H1 (cell line): Measurements from ENCODE around the gene METTL6. TPM values are rescaled to one million over a fixed set of nuclear protein-coding genes. Genes with fewer than 3 reads are reported as not detected.

Experiments
- CTCF ChIA-PET: fragments of 300-600 bp; sonication (Branson Sonifier 250); formaldehyde crosslinking; loops from one replicate; lab custom pipeline; 2021; ENCODE audit not compliant: partially characterized antibody; lab: Charles Lee
- POLR2A ChIA-PET: fragments of 300-600 bp; sonication (Branson Sonifier 250); formaldehyde crosslinking; loops from one replicate; lab custom pipeline; 2021; ENCODE audit warnings: inconsistent platforms; ENCODE audit not compliant: partially characterized antibody; lab: Charles Lee
- DNase-seq, 2 experiments: peaks; one replicate each; pipeline versions ENCODE4 v3.0.0 to v3.0.0-alpha.2; 2010 to 2022; ENCODE audit warnings: low spot score in 2 of 2, low read depth in 1 of 2, mixed read lengths in 1 of 2
- FAIRE-seq: peaks from 2 replicates; lab custom pipeline; 2011; peaks lifted over from hg19 to GRCh38; lab: Jason Lieb, UNC
- H2AFZ ChIP-seq: 2 replicates; pipeline ENCODE4 v1.8.1; 2012; ENCODE audit warnings: low read length, inconsistent platforms
- H2AK5ac ChIP-seq: 2 replicates; pipeline ENCODE4 v1.6.1; 2013; ENCODE audit warnings: low read depth, low read length
- H2BK120ac ChIP-seq: replicated peaks from 2 replicates; pipeline ENCODE3; 2013; ENCODE audit warnings: low read depth, low read length, inconsistent platforms
- H2BK12ac ChIP-seq: 2 replicates; pipeline ENCODE4 v1.6.1; 2013; ENCODE audit warnings: low read depth, low read length
- H2BK15ac ChIP-seq: 2 replicates; pipeline ENCODE4 v1.6.1; 2013; ENCODE audit warnings: low read length
- H2BK20ac ChIP-seq: 2 replicates; pipeline ENCODE4 v1.6.1; 2013; ENCODE audit warnings: low read length
- H2BK5ac ChIP-seq: 2 replicates; pipeline ENCODE4 v1.6.1; 2013; ENCODE audit warnings: low read depth, low read length
- H3K14ac ChIP-seq: 2 replicates; pipeline ENCODE4 v1.6.1; 2013; ENCODE audit warnings: inconsistent platforms; ENCODE audit not compliant: insufficient read length
- H3K18ac ChIP-seq: 2 replicates; pipeline ENCODE4 v1.6.1; 2013; ENCODE audit warnings: low read length; ENCODE audit errors: extremely low read depth
- H3K23ac ChIP-seq: 2 replicates; pipeline ENCODE4 v1.6.1; 2013; ENCODE audit warnings: inconsistent platforms; ENCODE audit not compliant: insufficient read length
- H3K23me2 ChIP-seq: 2 replicates; pipeline ENCODE4 v1.6.1; 2013; ENCODE audit warnings: low read depth, low read length
- H3K27ac ChIP-seq: 2 replicates; pipeline ENCODE4 v1.6.1; 2011; ENCODE audit warnings: low read depth, low read length, inconsistent platforms
- H3K27me3 ChIP-seq, 4 experiments: replicated peaks in 1 of 4; 1 replicate in 1 of 4; 2 replicates in 3 of 4; pipeline versions ENCODE4 v1.6.1 to v1.8.1; 2011 to 2013; ENCODE audit warnings: low read length in 3 of 4, mild to moderate bottlenecking in 3 of 4, inconsistent platforms in 2 of 4, mixed read lengths in 2 of 4, moderate library complexity in 1 of 4; ENCODE audit not compliant: control insufficient read depth in 3 of 4, insufficient read depth in 3 of 4; ENCODE audit errors: extremely low read depth in 1 of 4
- H3K36me3 ChIP-seq, 4 experiments: 2 replicates each; pipeline versions ENCODE4 v1.6.1 to v1.8.1; 2011 to 2013; ENCODE audit warnings: mild to moderate bottlenecking in 4 of 4, low read length in 3 of 4, moderate library complexity in 2 of 4, control low read depth in 1 of 4, inconsistent platforms in 1 of 4; ENCODE audit not compliant: insufficient read depth in 4 of 4, control insufficient read depth in 2 of 4
- H3K4ac ChIP-seq: replicated peaks from 2 replicates; pipeline ENCODE3; 2013; ENCODE audit warnings: low read length, low read depth, mixed read lengths, inconsistent platforms; ENCODE audit not compliant: insufficient read length
- H3K4me1 ChIP-seq, 4 experiments: replicated peaks in 1 of 4; 1 replicate in 1 of 4; 2 replicates in 3 of 4; pipeline versions ENCODE4 v1.6.1 to v1.8.1; 2011 to 2013; ENCODE audit warnings: low read length in 3 of 4, inconsistent platforms in 2 of 4, mixed read lengths in 1 of 4; ENCODE audit not compliant: insufficient read depth in 4 of 4, control insufficient read depth in 3 of 4
- H3K4me2 ChIP-seq, 2 experiments: 2 replicates each; pipeline versions ENCODE4 v1.6.1 to v1.8.1; 2011 to 2013; ENCODE audit warnings: low read depth in 2 of 2, low read length in 2 of 2, control low read depth in 1 of 2, inconsistent platforms in 1 of 2, mild to moderate bottlenecking in 1 of 2; ENCODE audit not compliant: insufficient read depth in 1 of 2
- H3K4me3 ChIP-seq, 4 experiments: fragments of 200-600, 300-600 bp in 1 of 4; sonication (generic), shearing (Covaris generic), sonication (Bioruptor Twin) in 1 of 4; 2 replicates each; pipeline versions ENCODE4 v1.5.1 to v1.8.1; 2011 to 2016; ENCODE audit warnings: low read length in 4 of 4, low read depth in 3 of 4, control low read depth in 2 of 4, inconsistent platforms in 2 of 4, mild to moderate bottlenecking in 2 of 4, mixed read lengths in 1 of 4, moderate library complexity in 1 of 4; ENCODE audit not compliant: insufficient read depth in 2 of 4; ENCODE audit errors: extremely low read depth in 1 of 4
- H3K56ac ChIP-seq: replicated peaks from 2 replicates; pipeline ENCODE3; 2013; ENCODE audit warnings: low read depth, mild to moderate bottlenecking, mixed read lengths, low read length, inconsistent platforms; ENCODE audit not compliant: insufficient read length
- H3K79me1 ChIP-seq: 2 replicates; pipeline ENCODE4 v1.6.1; 2013; ENCODE audit warnings: low read depth, low read length, control low read depth
- H3K79me2 ChIP-seq, 2 experiments: 2 replicates each; pipeline versions ENCODE4 v1.6.1 to v1.8.1; 2012 to 2013; ENCODE audit warnings: low read length in 2 of 2, mild to moderate bottlenecking in 2 of 2, inconsistent platforms in 1 of 2; ENCODE audit not compliant: insufficient read depth in 2 of 2, control insufficient read depth in 1 of 2
- H3K9ac ChIP-seq, 4 experiments: replicated peaks in 1 of 4; 1 replicate in 1 of 4; 2 replicates in 3 of 4; pipeline versions ENCODE4 v1.6.1 to v1.8.1; 2011 to 2013; ENCODE audit warnings: low read depth in 3 of 4, low read length in 3 of 4, control low read depth in 2 of 4, mild to moderate bottlenecking in 2 of 4, moderate library complexity in 2 of 4, inconsistent platforms in 1 of 4; ENCODE audit errors: extremely low read depth in 1 of 4
- H3K9me3 ChIP-seq, 2 experiments: 2 replicates each; pipeline versions ENCODE4 v1.6.1 to v1.8.1; 2012 to 2013; ENCODE audit warnings: mild to moderate bottlenecking in 2 of 2, moderate library complexity in 2 of 2, control low read depth in 1 of 2, inconsistent platforms in 1 of 2, low read depth in 1 of 2, low read length in 1 of 2, mixed read lengths in 1 of 2; ENCODE audit not compliant: insufficient read depth in 2 of 2
- H4K20me1 ChIP-seq, 2 experiments: replicated peaks in 1 of 2; 2 replicates each; pipeline versions ENCODE3 to v1.8.1; 2011 to 2013; ENCODE audit warnings: inconsistent platforms in 2 of 2, low read length in 2 of 2, mild to moderate bottlenecking in 1 of 2; ENCODE audit not compliant: insufficient read depth in 2 of 2, control insufficient read depth in 1 of 2
- H4K5ac ChIP-seq: 2 replicates; pipeline ENCODE4 v1.6.1; 2013; ENCODE audit warnings: low read length, low read depth, mixed read lengths, inconsistent platforms; ENCODE audit not compliant: insufficient read length
- H4K8ac ChIP-seq: 2 replicates; pipeline ENCODE4 v1.8.0; 2013; ENCODE audit warnings: mild to moderate bottlenecking, moderate library complexity, low read length, inconsistent platforms; ENCODE audit not compliant: insufficient read depth; ENCODE audit errors: extremely low read depth
- H4K91ac ChIP-seq: replicated peaks from 2 replicates; pipeline ENCODE3; 2013; ENCODE audit warnings: low read length, mixed read lengths, inconsistent platforms; ENCODE audit not compliant: insufficient read length
- ASH2L ChIP-seq: fragments of 200-600, 300-600 bp; sonication (generic); IDR thresholded peaks from one replicate; pipeline ENCODE4 v1.7.1; 2017; ENCODE audit warnings: low read length
- CBX5 ChIP-seq: fragments of 300-800, 300-1000 bp; sonication (generic); IDR thresholded peaks from 2 replicates; pipeline ENCODE4 v1.7.1; 2016; ENCODE audit warnings: antibody characterized with exemption, low read length, low read depth
- CHD1 ChIP-seq: IDR thresholded peaks from 2 replicates; pipeline ENCODE4 v1.6.1; 2012; ENCODE audit warnings: low read depth, low read length, improper control_type of control experiment
- CHD2 ChIP-seq: IDR thresholded peaks from 2 replicates; pipeline ENCODE4 v1.6.1; 2012; ENCODE audit warnings: low read length, improper control_type of control experiment
- FOSL1 ChIP-seq: IDR thresholded peaks from 2 replicates; pipeline ENCODE4 v1.6.1; 2011; ENCODE audit warnings: mild to moderate bottlenecking, low read depth, low read length, moderate library complexity; ENCODE audit not compliant: insufficient read depth
- MAFK ChIP-seq: IDR thresholded peaks from 2 replicates; pipeline ENCODE4 v1.6.1; 2012; ENCODE audit warnings: low read depth, mild to moderate bottlenecking, improper control_type of control experiment, low read length
- NANOG ChIP-seq: IDR thresholded peaks from 2 replicates; pipeline ENCODE4 v1.6.1; 2011; ENCODE audit warnings: low read length, low read depth, mild to moderate bottlenecking, inconsistent platforms; ENCODE audit not compliant: insufficient read depth, poor library complexity, severe bottlenecking
- NRF1 ChIP-seq: IDR thresholded peaks from 2 replicates; pipeline ENCODE4 v1.6.1; 2011; ENCODE audit warnings: mild to moderate bottlenecking, low read depth, low read length, improper control_type of control experiment
- SP1 ChIP-seq: IDR thresholded peaks from 2 replicates; pipeline ENCODE4 v1.6.1; 2011; ENCODE audit warnings: low read depth, low read length
- SUZ12 ChIP-seq: fragments of 200-600 bp; sonication (generic); IDR thresholded peaks from 2 replicates; pipeline ENCODE4 v1.6.1; 2012; ENCODE audit warnings: mild to moderate bottlenecking, inconsistent platforms, low read length, moderate library complexity, mixed read lengths
- TBP ChIP-seq: IDR thresholded peaks from 2 replicates; pipeline ENCODE4 v1.6.1; 2011; ENCODE audit warnings: low read depth, low read length, improper control_type of control experiment
- TCF12 ChIP-seq: IDR thresholded peaks from 2 replicates; pipeline ENCODE4 v1.6.1; 2011; ENCODE audit warnings: low read depth, mild to moderate bottlenecking, low read length
- ZNF274 ChIP-seq: IDR thresholded peaks from 2 replicates; pipeline ENCODE4 v1.7.0; 2012; ENCODE audit warnings: low read length, borderline replicate concordance; ENCODE audit errors: extremely low read depth
- WGBS, 2 experiments: shearing (Covaris generic) in 1 of 2; methylation state at CpG; one replicate each; pipeline versions ENCODE4 v1.1.6 to v1.1.7; 2013 to 2015; ENCODE audit warnings: low lambda C conversion rate in 2 of 2, mixed read lengths in 2 of 2, inconsistent platforms in 1 of 2, low coverage in 1 of 2, missing lambda C conversion rate in 1 of 2; ENCODE audit not compliant: insufficient replicate concordance in 2 of 2, insufficient coverage in 1 of 2, insufficient read length in 1 of 2; ENCODE audit errors: extremely low coverage in 1 of 2, missing lambda C conversion rate in 1 of 2; 5-methylcytosine and 5-hydroxymethylcytosine counted together
- polyA plus RNA-seq, 7 experiments: library from polyadenylated mRNA; depleted of rRNA in 3 of 7; stranded (reverse) in 5 of 7; unstranded in 2 of 7; fragments of >200 nt in 5 of 7; fragments of 200-250 nt in 2 of 7; gene quantifications; 1 replicate in 5 of 7; 2 replicates in 1 of 7; 4 replicates in 1 of 7; pipeline versions ENCODE4 v1.2.1 to v1.2.3, GENCODE V29; 2011 to 2013; ENCODE audit warnings: missing spikeins in 2 of 7, mixed read lengths in 2 of 7
- total RNA-seq: library from RNA; stranded (reverse); fragmentation: NEBNext Ultra II Directional; extraction: Animal tissue kit (Norgen Biotek cat#: 25700); gene quantifications from 2 replicates; pipeline ENCODE4 v1.2.1, GENCODE V29; 2021
- TF ChIP-seq, protein P1 (sequence below): IDR thresholded peaks from 2 replicates; pipeline ENCODE4 v1.6.1; 2011; ENCODE audit warnings: low read depth, mild to moderate bottlenecking, low read length; ENCODE audit not compliant: insufficient read depth

The METTL6 gene
- total and polyA plus RNA-seq, 2 of the 8 experiments (the other 6 are each of a cell fraction or from before 2014, with no cell fraction given) = 18.4 to 20.0 TPM

DNA sequence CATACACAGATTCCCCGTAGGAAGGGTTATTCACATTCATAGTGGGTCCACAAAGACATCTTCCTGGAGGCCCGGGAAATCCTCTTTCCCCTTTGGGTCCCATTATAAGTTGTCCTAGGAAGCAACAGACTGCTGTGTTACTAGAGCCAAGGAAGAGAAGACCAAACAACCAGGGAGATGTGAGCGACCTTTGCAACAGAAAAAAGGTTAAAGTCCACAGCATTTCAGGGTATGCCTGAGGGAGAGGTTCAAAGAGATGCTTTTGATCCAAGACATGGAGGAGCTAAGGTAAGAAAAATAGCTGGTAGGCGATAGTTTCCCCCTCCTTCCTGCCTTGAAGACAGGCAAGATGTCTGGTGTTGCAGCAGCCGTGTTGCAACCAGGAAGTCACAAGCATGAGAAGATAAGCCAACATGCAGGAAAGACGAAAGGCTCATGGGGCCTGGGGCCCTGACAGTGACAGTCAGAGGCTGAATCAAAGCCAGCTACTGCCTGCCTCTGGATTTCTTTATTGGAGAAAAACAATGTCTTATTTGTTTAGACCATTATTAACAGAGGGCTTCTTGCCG, 31.0 kb upstream of the METTL6 start:
- Histone ChIP-seq H2BK15ac (no peak overlapping the region), H2BK12ac (no peak overlapping the region), H3K9me3 (no peaks in the 10 kb centered on the region), H3K4me3 (no peak overlapping the region), H2AFZ (no peak overlapping the region), H3K9ac (no peak overlapping the region), H3K27me3 (no peaks in the 10 kb centered on the region), H4K91ac (no peak overlapping the region), H3K4me2 (no peak overlapping the region), H3K4ac (no peak overlapping the region), H3K27ac (no peak overlapping the region), H4K5ac (no peak overlapping the region), H3K14ac (no peak overlapping the region), H3K36me3 (no peaks in the 10 kb centered on the region), H3K4me1 (no peaks in the 10 kb centered on the region), H4K20me1 (no peaks in the 10 kb centered on the region), H3K79me1 (no peaks in the 10 kb centered on the region), H3K23ac (no peak overlapping the region), H2BK120ac (no peak overlapping the region), H2AK5ac (no peak overlapping the region), H3K23me2 (no peaks in the 10 kb centered on the region), H4K8ac (no peak overlapping the region), H2BK20ac (no peak overlapping the region), H2BK5ac (no peak overlapping the region), H3K79me2 (no peaks in the 10 kb centered on the region), H3K18ac (no peak overlapping the region), H3K56ac (no peak overlapping the region)
- WGBS, 2 experiments = 83% methylated on average over 7 of the region's 7 CpGs; no CpG with 5 or more reads in 1 of the 2 experiments
- DNase-seq = no peak
- CTCF ChIA-PET = no interaction called here
- POLR2A ChIA-PET = interaction anchor here (0.6 kb wide), 1 partner anchor 66 kb away, joined by 4 read pairs; no protein-coding TSS in a partner anchor
- no peak for FAIRE-seq
- TF ChIP-seq NANOG = no peak
- TF ChIP-seq TCF12 = no peak
- TF ChIP-seq FOSL1 = no peak
- no peak for TF ChIP-seq CHD1
- TF ChIP-seq SP1 = no peak
- TF ChIP-seq SUZ12 = no peak
- no peak for TF ChIP-seq CBX5
- TF ChIP-seq ZNF274 = no peak
- TF ChIP-seq ASH2L = no peak
- TF ChIP-seq TBP = no peak
- TF ChIP-seq NRF1 = no peak
- TF ChIP-seq CHD2 = no peak
- TF ChIP-seq, protein P1, sequence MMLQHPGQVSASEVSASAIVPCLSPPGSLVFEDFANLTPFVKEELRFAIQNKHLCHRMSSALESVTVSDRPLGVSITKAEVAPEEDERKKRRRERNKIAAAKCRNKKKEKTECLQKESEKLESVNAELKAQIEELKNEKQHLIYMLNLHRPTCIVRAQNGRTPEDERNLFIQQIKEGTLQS = no peak
- TF ChIP-seq MAFK = no peak
